ACC112 (cell line): ENCODE measurements around the gene FRRS1L.

Source experiments
- H2AFZ ChIP-seq: fragments of 200-600 bp; sonication (generic); one replicate; pipeline ENCODE4 v1.6.0; 2017; ENCODE audit warnings: antibody characterized with exemption, low read length; ENCODE audit not compliant: unreplicated experiment
- H3K27ac ChIP-seq: fragments of 200-600 bp; sonication (generic); 2 replicates; pipeline ENCODE4 v1.5.1; 2014; ENCODE audit warnings: low read depth, mild to moderate bottlenecking, antibody characterized with exemption, low read length, moderate library complexity
- H3K27me3 ChIP-seq: fragments of 200-600 bp; sonication (generic); 2 replicates; pipeline ENCODE4 v1.6.1; 2014; ENCODE audit warnings: mild to moderate bottlenecking, antibody characterized with exemption, low read length, moderate library complexity, mixed read lengths; ENCODE audit not compliant: insufficient read depth
- H3K36me3 ChIP-seq: fragments of 200-600 bp; sonication (generic); 2 replicates; pipeline ENCODE4 v1.6.1; 2016; ENCODE audit warnings: mild to moderate bottlenecking, antibody characterized with exemption, low read length, moderate library complexity, mixed read lengths; ENCODE audit not compliant: insufficient read depth
- H3K4me1 ChIP-seq: fragments of 200-600 bp; sonication (generic); one replicate; pipeline ENCODE4 v1.6.1; 2016; ENCODE audit warnings: low read length, mixed read lengths; ENCODE audit not compliant: insufficient read depth, unreplicated experiment, control insufficient read depth
- H3K4me3 ChIP-seq: fragments of 200-600 bp; sonication (generic); 2 replicates; pipeline ENCODE4 v1.5.1; 2014; ENCODE audit warnings: mild to moderate bottlenecking, low read depth, low read length
- H3K79me2 ChIP-seq: fragments of 200-600 bp; sonication (generic); one replicate; pipeline ENCODE4 v1.6.0; 2016; ENCODE audit warnings: low read length; ENCODE audit not compliant: control insufficient read depth, unreplicated experiment, insufficient read depth

Gene FRRS1L

DNA sequence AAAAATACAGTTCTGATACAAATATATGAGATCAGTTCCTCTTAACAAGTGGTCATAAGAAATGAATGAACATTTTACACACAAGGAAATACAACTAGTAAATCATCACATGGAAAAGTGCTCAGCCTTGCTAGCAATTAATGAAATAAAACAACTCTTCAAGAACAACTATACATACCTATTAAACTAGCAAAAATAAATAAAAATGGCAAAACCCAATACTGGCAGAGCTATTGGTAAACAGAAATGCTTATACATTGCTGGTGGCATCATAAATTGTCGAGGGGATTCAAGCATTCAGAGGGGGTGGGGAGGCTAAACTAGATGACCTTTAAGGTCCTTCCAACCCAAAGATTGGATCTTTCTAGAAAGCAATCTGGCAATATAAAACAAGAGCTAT lies 5.9 kb upstream of the FRRS1L start:
- H3K4me3 ChIP-seq: no peak overlapping the region

DNA sequence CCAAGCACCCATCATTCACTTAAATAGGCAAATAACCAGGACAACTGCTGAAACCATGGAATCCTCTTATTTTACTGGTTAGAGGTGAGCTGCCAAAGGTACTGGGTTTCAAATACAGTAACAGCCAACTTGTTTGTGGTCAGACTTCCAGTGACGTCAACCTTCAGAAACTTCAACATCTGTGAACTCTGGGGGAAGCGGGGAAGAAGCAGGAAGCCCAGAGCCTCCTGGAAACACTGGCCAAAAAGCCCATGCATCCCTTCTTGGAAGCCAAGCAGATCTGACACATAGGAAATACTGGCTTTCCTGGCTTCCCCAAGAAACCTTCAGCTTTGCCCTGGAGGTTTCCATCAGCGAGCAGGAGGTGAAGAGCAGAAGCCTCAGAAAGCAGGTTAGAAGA lies 4.9 kb upstream of the FRRS1L start:
- Histone ChIP-seq H2AFZ (no peak overlapping the region), H3K4me3 (no peak overlapping the region), H3K27me3 (peaks cover 8% of the 10 kb centered on the region), H3K27ac (no peak overlapping the region), H3K36me3 (no peaks in the 10 kb centered on the region), H3K79me2 (no peaks in the 10 kb centered on the region), H3K4me1 (no peaks in the 10 kb centered on the region)

More for the DNA sequence above, 5.9 kb upstream of the FRRS1L start:
- no peaks in the 10 kb centered on the region for H3K36me3 ChIP-seq
- H3K27ac ChIP-seq: no peak overlapping the region
- no peak overlapping the region for H2AFZ ChIP-seq
- H3K79me2 ChIP-seq: no peaks in the 10 kb centered on the region
- H3K27me3 ChIP-seq: no peaks in the 10 kb centered on the region
- H3K4me1 ChIP-seq: no peaks in the 10 kb centered on the region

DNA sequence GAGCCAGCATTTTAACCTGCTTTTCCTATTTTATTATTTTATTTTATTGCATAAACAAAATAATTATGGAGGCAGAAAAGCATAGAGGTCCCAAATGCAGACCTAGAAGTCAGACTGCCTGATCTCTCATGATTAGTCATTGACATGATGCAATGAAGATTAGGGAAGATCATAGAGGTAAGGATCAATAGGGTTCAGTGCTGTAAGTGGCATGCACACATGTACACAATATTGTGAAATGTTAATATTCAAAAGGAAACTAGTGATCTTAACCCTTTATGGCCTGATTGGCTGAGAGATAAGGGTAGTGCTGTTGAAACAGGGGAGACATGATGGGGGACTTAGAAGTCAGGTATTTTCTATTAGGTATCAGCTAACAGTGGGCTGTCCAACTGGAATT lies 1.1 kb upstream of the FRRS1L start:
- no peaks in the 10 kb centered on the region for H3K4me1 ChIP-seq
- H3K27me3 ChIP-seq: peaks cover 36% of the 10 kb centered on the region
- no peak overlapping the region for H2AFZ ChIP-seq
- H3K79me2 ChIP-seq: no peaks in the 10 kb centered on the region
- no peak overlapping the region for H3K27ac ChIP-seq
- no peaks in the 10 kb centered on the region for H3K36me3 ChIP-seq
- H3K4me3 ChIP-seq: no peak overlapping the region

DNA sequence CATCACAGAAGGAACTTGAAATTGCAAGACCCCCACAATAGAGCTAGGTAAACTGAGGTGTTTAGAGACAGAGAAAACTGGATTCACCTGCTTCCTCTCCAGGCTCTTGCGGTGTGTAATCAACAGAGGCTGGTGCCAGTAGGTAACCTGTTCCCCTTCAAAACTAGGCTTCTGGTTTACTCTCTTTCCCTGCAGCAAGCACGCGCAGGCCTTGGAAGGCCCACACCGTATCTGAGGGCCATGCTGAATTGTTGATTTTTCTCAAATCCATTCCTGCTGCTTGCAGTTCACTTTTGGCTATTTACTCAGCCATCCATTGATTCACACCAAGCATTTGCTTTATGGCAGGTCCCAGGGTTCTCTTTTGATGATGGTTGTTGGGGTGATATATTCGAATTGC lies 667 bp upstream of the FRRS1L start:
- Histone ChIP-seq H3K36me3 (no peaks in the 10 kb centered on the region), H3K4me3 (no peak overlapping the region), H3K4me1 (no peaks in the 10 kb centered on the region), H3K79me2 (no peaks in the 10 kb centered on the region), H2AFZ (no peak overlapping the region), H3K27ac (no peak overlapping the region), H3K27me3 (peaks cover 41% of the 10 kb centered on the region)

DNA sequence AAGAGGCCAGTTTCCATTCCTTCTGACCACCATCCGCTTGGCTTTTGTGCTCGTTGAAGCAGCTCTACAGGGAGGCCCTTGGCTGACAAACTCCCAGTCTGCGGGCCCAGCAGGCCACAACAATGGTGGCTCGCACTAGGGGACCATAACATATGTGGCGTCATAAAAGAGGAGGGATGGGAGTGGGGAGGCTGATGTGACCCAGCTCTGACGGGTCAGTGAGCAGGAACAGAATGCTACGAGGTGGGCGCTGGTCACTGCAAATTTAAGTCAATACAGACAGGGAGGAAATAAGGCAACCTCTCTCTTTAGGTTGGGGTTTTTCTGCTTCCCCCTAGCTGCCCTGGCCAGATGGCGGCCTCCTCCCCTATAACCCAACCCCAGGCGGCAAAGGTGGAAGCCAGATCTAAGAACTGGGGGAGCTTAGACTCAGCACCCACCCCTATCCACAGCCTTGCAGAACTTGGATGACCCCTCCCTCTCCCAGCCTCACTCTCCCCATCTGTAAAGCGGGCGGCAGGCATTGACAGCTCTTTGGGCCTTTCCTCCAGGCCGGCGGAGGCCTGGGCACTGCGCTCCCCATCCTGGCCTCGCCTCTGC lies 778 bp downstream of the FRRS1L start:
- H3K4me1 ChIP-seq: no peaks in the 10 kb centered on the region
- no peak overlapping the region for H2AFZ ChIP-seq
- no peak overlapping the region for H3K4me3 ChIP-seq
- peaks cover 41% of the 10 kb centered on the region for H3K27me3 ChIP-seq
- H3K36me3 ChIP-seq: no peaks in the 10 kb centered on the region
- H3K27ac ChIP-seq: no peak overlapping the region
- no peaks in the 10 kb centered on the region for H3K79me2 ChIP-seq

DNA sequence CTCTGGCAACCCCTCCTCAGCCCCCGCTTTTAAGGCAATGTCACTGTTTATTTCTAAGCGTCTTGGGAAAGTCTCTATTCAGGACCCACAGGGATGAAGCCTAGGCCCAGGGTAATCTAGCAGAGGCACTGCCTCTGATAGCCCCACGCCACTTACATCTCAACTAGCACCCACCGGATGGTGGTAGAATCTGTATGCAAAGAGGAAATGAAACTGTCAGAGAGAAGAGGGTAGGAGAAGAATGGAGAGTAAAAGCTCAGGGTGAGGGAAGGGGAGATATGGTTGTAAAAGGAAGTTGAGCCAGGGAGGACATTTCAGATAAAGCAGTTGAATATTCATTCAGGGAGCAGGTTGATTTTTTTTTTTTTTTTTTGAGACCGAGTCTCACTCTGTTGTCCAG lies 3.0 kb downstream of the FRRS1L start:
- no peak overlapping the region for H2AFZ ChIP-seq
- peaks cover 41% of the 10 kb centered on the region for H3K27me3 ChIP-seq
- H3K27ac ChIP-seq: no peak overlapping the region
- no peaks in the 10 kb centered on the region for H3K36me3 ChIP-seq
- no peaks in the 10 kb centered on the region for H3K4me1 ChIP-seq
- no peaks in the 10 kb centered on the region for H3K79me2 ChIP-seq
- no peak overlapping the region for H3K4me3 ChIP-seq

DNA sequence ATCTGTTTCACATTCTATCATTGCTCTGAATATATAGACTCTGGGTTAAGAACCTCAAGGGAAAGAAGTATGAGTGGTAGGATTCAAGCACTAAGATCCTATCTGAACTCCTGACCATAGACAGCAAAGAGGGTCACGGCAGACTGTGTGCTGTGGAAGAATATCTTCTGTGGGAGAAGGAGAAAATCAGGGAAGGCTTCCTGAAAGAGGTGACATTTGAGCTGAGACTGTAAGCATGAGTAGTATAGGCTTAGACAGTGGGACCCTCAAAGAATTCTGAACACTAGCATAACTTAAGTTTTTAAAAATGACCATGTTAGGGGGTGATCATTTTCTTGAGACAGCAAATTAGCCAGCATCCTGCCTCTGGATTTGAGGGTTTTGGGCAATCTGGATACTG lies 3.9 kb downstream of the FRRS1L start:
- Histone ChIP-seq H3K27ac (no peak overlapping the region), H3K27me3 (peaks cover 41% of the 10 kb centered on the region), H3K79me2 (no peaks in the 10 kb centered on the region), H3K4me1 (no peaks in the 10 kb centered on the region), H2AFZ (no peak overlapping the region), H3K4me3 (no peak overlapping the region), H3K36me3 (no peaks in the 10 kb centered on the region)

DNA sequence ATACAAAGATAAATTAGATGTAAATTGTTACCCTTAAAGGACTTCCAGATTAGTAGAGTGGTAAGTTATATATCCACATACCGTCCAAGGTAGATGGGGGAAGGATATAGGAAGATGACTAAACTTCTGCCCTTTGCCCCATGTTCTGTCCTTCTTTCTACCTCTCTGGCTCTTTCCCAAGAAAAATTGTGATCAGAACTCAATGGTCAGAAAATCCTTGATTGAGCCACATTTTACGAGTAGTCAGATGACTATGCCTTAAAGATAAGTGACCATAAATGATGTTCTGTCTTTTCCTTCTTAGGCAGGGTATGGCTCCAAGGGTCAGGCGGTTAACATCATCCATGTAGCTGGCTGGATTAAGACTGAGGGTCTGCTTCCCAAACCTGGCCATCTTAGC lies 4.4 kb downstream of the FRRS1L start:
- no peaks in the 10 kb centered on the region for H3K36me3 ChIP-seq
- no peak overlapping the region for H2AFZ ChIP-seq
- no peaks in the 10 kb centered on the region for H3K4me1 ChIP-seq

DNA sequence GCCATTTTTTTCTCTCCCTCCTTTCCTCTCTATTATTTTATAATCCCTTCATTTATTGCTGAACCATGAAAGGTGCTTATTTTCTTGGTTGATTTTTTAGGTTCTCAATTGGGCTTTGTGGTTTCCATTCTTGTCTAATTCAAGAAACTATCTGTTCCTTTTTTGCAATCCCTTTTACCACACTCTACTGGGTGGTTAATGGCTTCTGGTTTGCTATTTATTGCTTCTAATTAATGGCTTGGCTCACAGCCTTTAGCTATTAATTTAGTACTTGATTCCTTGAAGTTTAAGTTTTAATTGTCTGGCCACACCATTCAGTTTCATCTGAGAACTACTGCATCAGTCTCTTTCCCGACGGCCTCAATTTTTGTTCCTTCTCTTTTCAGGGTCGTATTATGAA lies 5.6 kb downstream of the FRRS1L start:
- Histone ChIP-seq H3K27me3 (peaks cover 32% of the 10 kb centered on the region), H3K27ac (no peak overlapping the region), H3K79me2 (no peaks in the 10 kb centered on the region), H3K36me3 (no peaks in the 10 kb centered on the region), H2AFZ (no peak overlapping the region), H3K4me3 (no peak overlapping the region), H3K4me1 (no peaks in the 10 kb centered on the region)

More for the DNA sequence above, 4.4 kb downstream of the FRRS1L start:
- H3K27me3 ChIP-seq: peaks cover 40% of the 10 kb centered on the region
- H3K4me3 ChIP-seq: no peak overlapping the region
- H3K27ac ChIP-seq: no peak overlapping the region
- H3K79me2 ChIP-seq: no peaks in the 10 kb centered on the region

DNA sequence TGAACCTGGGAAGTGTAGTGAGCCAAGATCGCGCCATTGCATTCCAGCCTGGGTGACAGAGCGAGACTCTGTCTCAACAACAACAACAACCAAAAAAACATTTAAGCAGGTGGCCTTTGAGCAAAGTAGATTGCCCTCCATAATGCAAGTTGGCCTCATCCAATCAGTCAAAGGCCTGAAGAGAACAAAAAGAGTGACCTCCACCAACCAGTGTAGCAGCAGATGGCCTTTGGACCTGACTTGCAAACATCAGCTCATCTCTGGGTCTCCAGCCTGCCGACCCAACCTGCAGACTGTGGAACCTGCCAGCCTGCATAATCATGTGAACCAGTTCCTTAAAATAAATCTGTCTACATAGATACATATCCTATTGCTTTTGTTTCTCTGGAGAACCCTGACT lies 7.5 kb downstream of the FRRS1L start:
- no peaks in the 10 kb centered on the region for H3K79me2 ChIP-seq
- no peaks in the 10 kb centered on the region for H3K4me1 ChIP-seq
- H3K4me3 ChIP-seq: no peak overlapping the region
- peaks cover 13% of the 10 kb centered on the region for H3K27me3 ChIP-seq
- H3K36me3 ChIP-seq: no peaks in the 10 kb centered on the region
- no peak overlapping the region for H3K27ac ChIP-seq
- no peak overlapping the region for H2AFZ ChIP-seq

DNA sequence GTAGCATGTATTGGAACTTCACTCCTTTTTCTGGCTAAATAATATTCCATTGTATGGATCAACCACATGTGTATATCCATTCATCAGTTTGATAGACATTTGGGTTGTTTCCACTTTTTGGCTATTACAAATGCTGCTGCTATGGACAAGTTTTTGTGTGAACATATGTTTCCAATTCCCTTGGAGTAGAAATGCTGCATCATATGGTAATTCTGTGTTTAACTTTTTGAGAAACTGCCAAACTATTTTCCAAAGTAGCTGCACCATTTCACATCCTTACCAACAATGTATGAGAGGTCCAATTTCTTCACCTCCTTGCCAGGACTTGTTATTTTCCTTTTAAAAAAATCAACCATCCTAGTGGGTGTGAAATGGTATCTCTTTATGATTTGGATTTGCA lies 8.4 kb downstream of the FRRS1L start:
- Histone ChIP-seq H3K4me3 (no peak overlapping the region), H3K36me3 (no peaks in the 10 kb centered on the region), H3K27ac (no peak overlapping the region), H3K27me3 (peaks cover 18% of the 10 kb centered on the region), H3K79me2 (no peaks in the 10 kb centered on the region), H3K4me1 (no peaks in the 10 kb centered on the region), H2AFZ (no peak overlapping the region)
